ENCODE results near the gene LIMA1. TPM values are rescaled to one million over a fixed set of nuclear protein-coding genes. Genes with fewer than 3 reads are reported as not detected.

Gene LIMA1
- total and polyA plus RNA-seq, 2 of the 4 experiments (the other 2 are of a cell fraction), result 126 to 163 TPM

- H2AFZ ChIP-seq (replicated peaks; ENCODE audit: low read length, poor library complexity), result no peak overlapping the region
- DNase-seq (no peak), ATAC-seq (ENCODE audit: low read depth) (no peak)
- no peak overlapping the region for H3K4me2 ChIP-seq (ENCODE audit: low read depth, low read length)
- H3K79me1 ChIP-seq (ENCODE audit: low read depth in 1 of 2, low read length in 2 of 2), result no peaks in the 10 kb centered on the region
- H3K56ac ChIP-seq (ENCODE audit: extremely low read depth, insufficient read depth, low read length), result no peak overlapping the region
- no peak overlapping the region for H2BK120ac ChIP-seq (ENCODE audit: low read depth, low read length)
- BruUV-seq (replicated peaks), result no TSS peak
- no peak overlapping the region for H4K91ac ChIP-seq (ENCODE audit: insufficient read depth, low read depth, low read length)
- H3K4ac ChIP-seq (ENCODE audit: low read depth, low read length), result no peak overlapping the region
- no peaks in the 10 kb centered on the region for H3K36me3 ChIP-seq (ENCODE audit: control insufficient read depth, insufficient read depth, low read length)
- H3K4me1 ChIP-seq (ENCODE audit: control insufficient read depth, insufficient read depth, low read length), result no peaks in the 10 kb centered on the region
- no peak overlapping the region for H3K9ac ChIP-seq (ENCODE audit: low read depth, low read length)
- no peak overlapping the region for H3K23ac ChIP-seq (ENCODE audit: low read depth, low read length)
- H3K27ac ChIP-seq (ENCODE audit: insufficient read depth, low read length), result no peak overlapping the region
- H3K9me1 ChIP-seq (ENCODE audit: insufficient read depth, low read length), result 0 out of 2 replicates have a peak, but pooled peaks cover under 1% of the 10 kb centered on the region
- no peak overlapping the region for H2AK9ac ChIP-seq (replicated peaks; ENCODE audit: low read depth, low read length, poor library complexity)
- ChIA-PET CTCF (interaction anchor here (0.6 kb wide), 1 partner anchor 113 kb away, joined by 3 read pairs; no protein-coding TSS in a partner anchor), POLR2A (ENCODE audit: unreplicated experiment) (no interaction called here)
- dilution Hi-C loops (cut with HindIII; ENCODE audit: low sequenced_read_pairs, unreplicated experiment) (no loop called here), intact Hi-C loops (cut with micrococcal nuclease) (no loop called here), in situ Hi-C loops (cut with MboI; ENCODE audit: low sequenced_read_pairs) (no loop called here)
- H2AK5ac ChIP-seq (ENCODE audit: low read depth, low read length), result no peak overlapping the region
- TF ChIP-seq CTCF (conservative IDR thresholded peaks at IDR 0.05; ENCODE audit: low read depth, low read length), result no peak
- no peak for TF ChIP-seq CHD1 (IDR thresholded peaks at IDR 0.05; ENCODE audit: low read depth, low read length)
- TF ChIP-seq NFE2L2 (IDR thresholded peaks at IDR 0.05; ENCODE audit: low read depth, low read length), result no peak
- TF ChIP-seq MXI1 (IDR thresholded peaks at IDR 0.05; ENCODE audit: borderline replicate concordance, low read depth, low read length), result no peak
- no peak for TF ChIP-seq BHLHE40 (IDR thresholded peaks at IDR 0.05; ENCODE audit: low read depth, low read length)
- TF ChIP-seq SMC3 (IDR thresholded peaks at IDR 0.05; ENCODE audit: low read depth, low read length), result no peak
- TF ChIP-seq MAZ (IDR thresholded peaks at IDR 0.05; ENCODE audit: borderline replicate concordance, low read depth, low read length), result no peak
- no peak for TF ChIP-seq RCOR1 (IDR thresholded peaks at IDR 0.05; ENCODE audit: insufficient replicate concordance, low read length)
- no peak for TF ChIP-seq RFX5 (IDR thresholded peaks at IDR 0.05; ENCODE audit: low read depth, low read length)
- no peak for TF ChIP-seq RAD21 (IDR thresholded peaks at IDR 0.05; ENCODE audit: low read length)
- no peak for TF ChIP-seq CEBPB (IDR thresholded peaks at IDR 0.05; ENCODE audit: low read depth, low read length)
- WGBS, 2 experiments (ENCODE audit: extremely low coverage in 2 of 2, insufficient read length in 1 of 2), result no CpG with 5 or more reads among the region's 3 CpGs
- H2BK15ac ChIP-seq (ENCODE audit: low read depth, low read length), result no peak overlapping the region
- no peak overlapping the region for H2BK20ac ChIP-seq (ENCODE audit: low read depth, low read length)
- no peaks in the 10 kb centered on the region for H3K9me3 ChIP-seq (ENCODE audit: control insufficient read depth, insufficient read depth, low read length)
- no peak overlapping the region for H4K5ac ChIP-seq (ENCODE audit: low read depth, low read length)
- H3K27me3 ChIP-seq (ENCODE audit: control insufficient read depth, insufficient read depth, low read length), result no peaks in the 10 kb centered on the region
- no peak overlapping the region for H2BK5ac ChIP-seq (ENCODE audit: low read depth, low read length, poor library complexity, severe bottlenecking)
- H4K8ac ChIP-seq (ENCODE audit: low read depth in 2 of 2, low read length in 2 of 2), result no peak overlapping the region
- no peak overlapping the region for H3K18ac ChIP-seq (ENCODE audit: low read depth, low read length)
- no peak overlapping the region for H3K4me3 ChIP-seq (ENCODE audit: insufficient read depth, low read depth, low read length)
- no peaks in the 10 kb centered on the region for H4K20me1 ChIP-seq (ENCODE audit: insufficient read depth, low read length)
- H3K14ac ChIP-seq (replicated peaks; ENCODE audit: low read depth, low read length), result no peak overlapping the region
These were observed 13.7 kb upstream of the LIMA1 start for GRCh38 chr12:50297027-50297426.

Data from IMR-90 (cell line).